Left lung (tissue), 10 donors: ENCODE measurements around the gene MRPL53. TPM values are rescaled to one million over a fixed set of nuclear protein-coding genes. Genes with fewer than 3 reads are reported as not detected.
A peak's percentile ranks its signal among the peaks of the same experiment; 100 is the strongest.
"Not testable (repeated sequence)": the region's sequence is repeated elsewhere in the genome, so short reads cannot be mapped to it uniquely, and the experiment has no call there.

Experiments used
- ATAC-seq: fragments of 200-7000 bp; cut with Tn5 transposase; one replicate; pipeline ENCODE4 v1.9.1; 2020; ENCODE audit warnings: moderate library complexity
- DNase-seq, 4 donors: peaks; one replicate each; pipeline ENCODE4 v3.0.0-alpha.2; 2013 to 2020
- H3K27ac ChIP-seq, 2 donors: fragments of 200-600 bp; sonication (generic) in 1 of 2; one replicate each; pipeline versions ENCODE4 v1.5.0 to v1.8.0; 2020 to 2021
- H3K27me3 ChIP-seq, 2 donors: fragments of 200-600 bp; sonication (generic) in 1 of 2; one replicate each; pipeline versions ENCODE4 v1.5.0 to v1.8.0; 2020 to 2021
- H3K36me3 ChIP-seq, 2 donors: fragments of 200-600 bp; sonication (generic) in 1 of 2; one replicate each; pipeline versions ENCODE4 v1.5.0 to v1.8.0; 2020 to 2021
- H3K4me1 ChIP-seq, 2 donors: fragments of 200-600 bp; one replicate each; pipeline ENCODE4 v1.8.0; 2021
- H3K4me3 ChIP-seq, 2 donors: fragments of 200-600 bp; sonication (generic) in 1 of 2; one replicate each; pipeline versions ENCODE4 v1.5.0 to v1.8.0; 2020 to 2021; ENCODE audit warnings: mild to moderate bottlenecking in 1 of 2
- H3K9me3 ChIP-seq, 2 donors: fragments of 200-600 bp; sonication (generic) in 1 of 2; one replicate each; pipeline versions ENCODE4 v1.5.0 to v1.8.0; 2020 to 2021
- CTCF ChIP-seq, 2 donors: fragments of 200-600 bp; sonication (generic) in 1 of 2; IDR thresholded peaks; one replicate each; pipeline versions ENCODE4 v1.5.0 to v1.8.0; 2021; ENCODE audit warnings: antibody characterized with exemption in 2 of 2
- intact Hi-C, 2 donors: fragments of 100-400 bp; cut with DNase I; formaldehyde crosslinking; loops; one replicate each; pipeline versions ENCODE4 v1.11.2 to v1.14.2; 2022
- polyA plus RNA-seq, 6 donors: library from polyadenylated mRNA; unstranded; fragments of 120-200 nt; gene quantifications; one replicate each; pipeline ENCODE4 v1.2.1, GENCODE V29; 2013; ENCODE audit not compliant: insufficient read length in 6 of 6
- total RNA-seq, 2 donors: library from RNA; stranded (reverse); fragmentation: NEBNext Ultra II Directional; extraction: Animal tissue kit (Norgen Biotek cat#: 25700); gene quantifications; one replicate each; pipeline ENCODE4 v1.2.1, GENCODE V29; 2021
- donor health status: DM: no; HTN: yes; CAD: no.
- donor health status: DM: no; HTN: no; CAD: no.

MRPL53 gene
- total and polyA plus RNA-seq, 8 donors, result 33.5 to 73.6 (median 52.1) TPM

- DNase-seq (no peak), ATAC-seq (no peak)
- Histone ChIP-seq H3K36me3 (peaks cover 0 to 56% of the 10 kb centered on the region in 2 donors), H3K27ac (no peak overlapping the region), H3K9me3 (no peaks in the 10 kb centered on the region), H3K4me3 (no peak overlapping the region), H3K4me1 (peaks cover 14 to 26% of the 10 kb centered on the region in 2 donors), H3K27me3 (no peaks in the 10 kb centered on the region)
- intact Hi-C loops, result no loop called here
- no peak for TF ChIP-seq CTCF (IDR thresholded peaks at IDR 0.05)
Measured at GRCh38 chr2:74486141-74486540, 13.7 kb upstream of the MRPL53 start.

GRCh38 chr2:74483675-74484164 lies 11.2 kb upstream of the MRPL53 start:
- Histone ChIP-seq H3K36me3 (peaks cover 0 to 42% of the 10 kb centered on the region in 2 donors), H3K27ac (peak overlapping the region in 1 of 2 donors; percentile 94), H3K4me3 (peak overlapping the region; percentile 84 to 96), H3K4me1 (peaks cover 19 to 44% of the 10 kb centered on the region in 2 donors)
- not testable (repeated sequence) for H3K27me3 ChIP-seq, H3K9me3 ChIP-seq, ATAC-seq
- intact Hi-C loops, result loop anchor here in 1 of 2 donors (5.0 kb wide), 1 partner anchor 104 kb away; no protein-coding TSS in a partner anchor
- DNase-seq, result peak in 1 of 4 donors; percentile 9

GRCh38 chr2:74482801-74483674 lies 10.6 kb upstream of the MRPL53 start, which contains the start of the genes CCDC142 and TTC31:
CCDC142 (minus strand) TSS chr2:74482998; CDS start chr2:74482837, 161 bp downstream.
TTC31 (plus strand) TSS chr2:74483081; CDS start chr2:74483096, 15 bp downstream.
- Histone ChIP-seq H3K36me3 (peaks cover 0 to 38% of the 10 kb centered on the region in 2 donors), H3K27me3 (no peaks in the 10 kb centered on the region), H3K27ac (peak within 1 kb of the TSS; percentile 89 to 94), H3K4me1 (peaks cover 19 to 44% of the 10 kb centered on the region in 2 donors), H3K9me3 (no peaks in the 10 kb centered on the region), H3K4me3 (peak within 1 kb of the TSS; percentile 84 to 96)
- peak; percentile 65 to 89 for TF ChIP-seq CTCF (IDR thresholded peaks at IDR 0.05)
- intact Hi-C loops, result loop anchor here in 1 of 2 donors (5.0 kb wide), 1 partner anchor 104 kb away; no protein-coding TSS in a partner anchor
- DNase-seq (peak; percentile 96 to 99 (median 96)), ATAC-seq (peak; percentile 97)

DNA sequence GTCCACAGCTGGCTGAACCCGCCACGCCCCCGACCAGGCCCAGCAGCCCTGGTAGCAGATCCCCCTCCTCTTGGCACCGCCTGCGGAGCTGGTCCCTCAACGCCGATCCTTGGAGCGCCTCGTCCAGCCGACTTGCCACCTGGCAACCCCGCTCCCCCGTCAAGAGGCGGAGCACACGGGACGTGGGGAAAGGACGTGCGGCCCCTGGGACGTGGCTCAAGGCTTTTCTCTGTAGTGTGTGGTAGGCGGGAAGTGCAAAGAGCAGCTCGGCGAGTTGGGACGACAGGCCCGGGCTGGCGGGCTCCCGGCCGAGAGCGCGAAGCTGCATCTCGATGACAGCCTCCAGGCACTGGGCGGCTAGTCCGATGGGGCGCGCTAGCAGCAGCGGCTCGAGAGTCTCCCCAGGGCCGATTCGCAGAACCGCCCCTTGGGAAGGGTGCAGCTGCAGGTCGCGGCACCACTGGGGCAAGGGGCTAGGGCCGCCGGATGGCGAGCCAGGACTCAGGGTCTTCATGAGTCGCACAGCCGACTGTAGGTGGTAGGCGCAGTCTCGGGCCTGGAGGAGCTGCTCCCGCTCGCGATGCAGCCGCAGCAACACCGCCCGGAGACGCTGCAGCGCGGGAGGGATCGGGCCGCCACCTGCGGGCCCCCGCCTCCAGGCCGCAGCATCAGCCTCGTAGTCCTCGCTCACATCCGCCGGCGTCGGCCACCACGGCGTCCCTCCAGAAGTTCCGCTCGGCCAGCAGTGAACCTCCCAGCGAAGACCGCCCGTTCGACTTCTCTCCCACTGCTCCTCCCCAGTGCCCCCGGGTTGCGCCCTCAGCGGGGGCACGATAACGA lies 9.7 kb upstream of the MRPL53 start:
- DNase-seq, result peak in 2 of 4 donors; percentile 70 to 90
- peak; percentile 57 for ATAC-seq
- H3K4me1 ChIP-seq, result peaks cover 19 to 48% of the 10 kb centered on the region in 2 donors
- H3K27ac ChIP-seq, result peak overlapping the region; percentile 89 to 94
- TF ChIP-seq CTCF (IDR thresholded peaks at IDR 0.05), result no peak
- intact Hi-C loops, result loop anchor here in 1 of 2 donors (5.0 kb wide), 1 partner anchor 105 kb away; no protein-coding TSS in a partner anchor
- peaks cover 0 to 30% of the 10 kb centered on the region in 2 donors for H3K36me3 ChIP-seq
- no peaks in the 10 kb centered on the region for H3K27me3 ChIP-seq
- H3K4me3 ChIP-seq, result peak overlapping the region; percentile 84 to 96
- no peaks in the 10 kb centered on the region for H3K9me3 ChIP-seq

DNA sequence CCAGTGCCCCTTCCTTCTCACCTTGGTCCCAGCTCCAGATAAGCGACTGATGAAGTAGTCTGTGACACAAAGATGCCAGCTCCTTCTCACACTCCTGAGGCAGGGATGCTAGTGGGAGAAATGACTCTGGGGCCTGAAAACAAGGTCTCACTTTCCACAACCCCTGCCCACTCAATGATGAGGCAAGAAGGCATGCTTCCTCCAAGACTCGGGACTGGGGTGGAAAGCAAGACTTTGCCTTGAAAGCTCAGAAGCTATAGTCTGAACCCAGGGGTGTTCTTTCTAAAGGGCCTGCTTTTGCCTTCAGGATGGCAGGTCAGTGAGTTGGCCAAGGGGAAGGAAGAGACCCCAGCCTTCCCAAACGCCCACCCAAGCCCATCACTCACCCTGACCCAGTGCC lies 9.0 kb upstream of the MRPL53 start:
- peak overlapping the region; percentile 84 to 96 for H3K4me3 ChIP-seq
- intact Hi-C loops, result loop anchor here in 1 of 2 donors (5.0 kb wide), 1 partner anchor 106 kb away; no protein-coding TSS in a partner anchor
- peaks cover 0 to 22% of the 10 kb centered on the region in 2 donors for H3K36me3 ChIP-seq
- no peak overlapping the region for H3K27ac ChIP-seq
- ATAC-seq (no peak), DNase-seq (no peak)
- H3K27me3 ChIP-seq, result no peaks in the 10 kb centered on the region
- H3K9me3 ChIP-seq, result no peaks in the 10 kb centered on the region
- TF ChIP-seq CTCF (IDR thresholded peaks at IDR 0.05), result no peak
- H3K4me1 ChIP-seq, result peaks cover 26 to 55% of the 10 kb centered on the region in 2 donors
